GM18870 (cell line): ENCODE data around the gene XPO5.
A peak's percentile ranks its signal among the peaks of the same experiment; 100 is the strongest.
"Not testable (repeated sequence)": the region's sequence is repeated elsewhere in the genome, so short reads cannot be mapped to it uniquely, and the experiment has no call there.

Experiments
- ATAC-seq: cut with Tn5 transposase; IDR thresholded peaks from one replicate; pipeline ENCODE4 v1.9.1; 2021; ENCODE audit warnings: moderate library complexity; ENCODE audit not compliant: unreplicated experiment

Gene XPO5

GRCh38 chr6:43498291-43498690 is 77.5 kb downstream of the XPO5 start:
- ATAC-seq = not testable (repeated sequence)

GRCh38 chr6:43497689-43498088 is 78.1 kb downstream of the XPO5 start:
- ATAC-seq = no peak

- no peak for ATAC-seq
These were observed 78.8 kb downstream of the XPO5 start for GRCh38 chr6:43497129-43497396.

GRCh38 chr6:43496370-43497128 is 79.3 kb downstream of the XPO5 start:
- no peak for ATAC-seq

- no peak for ATAC-seq
These were observed 80.4 kb downstream of the XPO5 start for GRCh38 chr6:43495409-43495941.

- ATAC-seq = no peak
These were observed 81.1 kb downstream of the XPO5 start for GRCh38 chr6:43494766-43495165.

GRCh38 chr6:43494321-43494720 is 81.5 kb downstream of the XPO5 start:
- no peak for ATAC-seq

GRCh38 chr6:43493833-43494232 is 82.0 kb downstream of the XPO5 start:
- ATAC-seq = no peak

GRCh38 chr6:43493230-43493629 is 82.6 kb downstream of the XPO5 start:
- no peak for ATAC-seq

GRCh38 chr6:43492673-43493072 is 83.2 kb downstream of the XPO5 start:
- no peak for ATAC-seq

GRCh38 chr6:43491750-43492661 is 83.8 kb downstream of the XPO5 start:
- no peak for ATAC-seq

GRCh38 chr6:43490523-43490939 is 85.3 kb downstream of the XPO5 start:
- no peak for ATAC-seq

GRCh38 chr6:43489277-43490072 is 86.4 kb downstream of the XPO5 start:
- no peak for ATAC-seq

- no peak for ATAC-seq
These were observed 87.1 kb downstream of the XPO5 start for GRCh38 chr6:43488667-43489276.

- ATAC-seq = no peak
These were observed 94.1 kb downstream of the XPO5 start for GRCh38 chr6:43481591-43482236.

GRCh38 chr6:43481075-43481474 is 94.8 kb downstream of the XPO5 start:
- ATAC-seq = no peak

GRCh38 chr6:43478008-43478372 is 97.8 kb downstream of the XPO5 start:
- ATAC-seq = no peak

GRCh38 chr6:43477235-43478007 is 98.4 kb downstream of the XPO5 start, which contains the start of gene TJAP1:
Gene TJAP1 (plus strand): TSS chr6:43477570. CDS start chr6:43499002, 21,432 bp downstream.
- peak; percentile 63 for ATAC-seq

GRCh38 chr6:43476746-43477145 is 99.1 kb downstream of the XPO5 start:
- no peak for ATAC-seq
